ENCODE measurements around the gene TMC8.
"Not testable (repeated sequence)": the region's sequence is repeated elsewhere in the genome, so short reads cannot be mapped to it uniquely, and the experiment has no call there.

Gene TMC8

DNA sequence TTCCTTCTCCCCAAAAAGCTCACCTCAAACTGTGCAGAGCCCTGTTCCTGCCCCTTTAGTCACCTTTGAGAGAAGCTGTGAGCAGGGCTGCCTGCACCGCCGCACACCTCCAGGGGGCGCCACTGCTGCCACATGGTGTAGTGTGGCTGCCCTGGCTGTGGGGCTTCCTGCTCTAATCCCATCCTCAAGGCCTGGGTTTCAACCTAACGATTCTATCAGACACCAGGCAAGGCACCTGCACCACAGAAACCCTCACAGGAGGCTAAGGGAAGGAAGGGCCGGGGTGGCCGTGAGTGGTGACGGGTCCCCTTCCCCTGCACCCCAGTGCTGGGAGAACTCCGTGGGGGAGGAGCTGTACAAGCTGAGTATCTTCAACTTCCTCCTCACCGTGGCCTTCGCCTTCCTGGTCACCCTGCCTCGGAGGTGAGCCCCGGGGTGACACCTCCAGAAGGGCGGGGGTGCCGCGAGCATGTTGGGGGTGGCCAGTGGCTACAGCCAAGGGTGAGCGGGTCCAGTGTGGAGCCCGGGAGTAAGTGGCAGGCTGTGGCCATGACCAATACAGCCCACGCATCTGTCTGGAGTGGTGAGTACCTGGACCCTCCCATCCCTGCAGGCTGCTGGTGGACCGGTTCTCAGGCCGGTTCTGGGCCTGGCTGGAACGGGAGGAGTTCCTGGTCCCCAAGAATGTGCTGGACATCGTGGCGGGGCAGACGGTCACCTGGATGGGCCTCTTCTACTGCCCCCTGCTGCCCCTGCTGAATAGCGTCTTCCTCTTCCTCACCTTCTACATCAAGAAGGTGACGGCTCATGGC is 7.0 kb downstream of the TMC8 start:
- DNase-seq (ENCODE audit: low spot score), result no peak

DNA sequence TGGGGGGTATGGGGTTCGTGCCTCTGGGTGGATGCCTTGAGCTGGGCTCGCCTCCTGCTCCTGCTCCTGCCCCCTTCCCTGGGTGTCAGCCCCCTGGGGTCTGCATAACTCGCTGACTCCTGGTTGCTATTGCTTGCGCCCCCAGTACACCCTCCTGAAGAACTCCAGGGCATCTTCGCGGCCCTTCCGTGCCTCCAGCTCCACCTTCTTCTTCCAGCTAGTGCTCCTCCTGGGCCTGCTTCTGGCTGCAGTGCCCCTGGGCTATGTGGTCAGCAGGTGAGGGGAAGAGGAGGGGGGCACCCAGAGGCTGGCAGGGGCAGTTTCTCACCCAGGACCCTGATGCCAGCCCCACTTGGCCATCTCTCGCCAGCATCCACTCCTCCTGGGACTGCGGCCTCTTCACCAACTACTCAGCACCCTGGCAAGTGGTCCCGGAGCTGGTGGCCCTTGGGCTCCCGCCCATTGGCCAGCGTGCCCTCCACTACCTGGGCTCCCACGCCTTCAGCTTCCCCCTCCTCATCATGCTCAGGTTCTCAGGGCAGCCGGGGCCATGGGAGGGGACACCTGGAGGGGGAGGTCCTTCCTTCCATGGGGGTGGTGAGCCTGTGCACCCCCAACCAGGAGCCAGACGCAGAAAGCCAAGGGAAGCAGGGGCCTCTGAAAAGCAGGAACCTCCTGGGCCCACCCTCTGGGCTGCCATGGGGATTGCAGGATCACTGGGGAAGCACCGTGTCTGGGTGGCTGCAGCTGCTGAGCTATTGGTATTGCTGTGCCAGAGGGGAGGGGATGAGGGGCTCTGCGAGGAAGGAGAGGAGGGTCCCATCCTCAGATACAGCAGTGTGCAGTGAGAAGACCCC is 7.9 kb downstream of the TMC8 start:
- DNase-seq (ENCODE audit: low spot score), result no peak

DNA sequence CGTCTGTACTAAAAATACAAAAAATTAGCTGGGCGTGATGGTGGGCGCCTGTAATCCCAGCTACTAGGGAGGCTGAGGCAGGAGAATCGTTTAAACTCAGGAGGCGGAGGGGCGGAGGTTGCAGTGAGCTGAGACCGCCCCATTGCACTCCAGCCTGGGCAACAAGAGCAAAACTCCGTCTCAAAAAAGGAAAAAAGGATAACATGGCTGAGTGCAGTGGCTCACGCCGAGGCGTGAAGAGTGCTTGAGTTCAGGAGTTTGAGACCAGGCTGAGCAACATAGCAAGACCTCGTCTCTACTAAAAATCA is 9.2 kb downstream of the TMC8 start:
- DNase-seq (ENCODE audit: low spot score), result not testable (repeated sequence)

DNA sequence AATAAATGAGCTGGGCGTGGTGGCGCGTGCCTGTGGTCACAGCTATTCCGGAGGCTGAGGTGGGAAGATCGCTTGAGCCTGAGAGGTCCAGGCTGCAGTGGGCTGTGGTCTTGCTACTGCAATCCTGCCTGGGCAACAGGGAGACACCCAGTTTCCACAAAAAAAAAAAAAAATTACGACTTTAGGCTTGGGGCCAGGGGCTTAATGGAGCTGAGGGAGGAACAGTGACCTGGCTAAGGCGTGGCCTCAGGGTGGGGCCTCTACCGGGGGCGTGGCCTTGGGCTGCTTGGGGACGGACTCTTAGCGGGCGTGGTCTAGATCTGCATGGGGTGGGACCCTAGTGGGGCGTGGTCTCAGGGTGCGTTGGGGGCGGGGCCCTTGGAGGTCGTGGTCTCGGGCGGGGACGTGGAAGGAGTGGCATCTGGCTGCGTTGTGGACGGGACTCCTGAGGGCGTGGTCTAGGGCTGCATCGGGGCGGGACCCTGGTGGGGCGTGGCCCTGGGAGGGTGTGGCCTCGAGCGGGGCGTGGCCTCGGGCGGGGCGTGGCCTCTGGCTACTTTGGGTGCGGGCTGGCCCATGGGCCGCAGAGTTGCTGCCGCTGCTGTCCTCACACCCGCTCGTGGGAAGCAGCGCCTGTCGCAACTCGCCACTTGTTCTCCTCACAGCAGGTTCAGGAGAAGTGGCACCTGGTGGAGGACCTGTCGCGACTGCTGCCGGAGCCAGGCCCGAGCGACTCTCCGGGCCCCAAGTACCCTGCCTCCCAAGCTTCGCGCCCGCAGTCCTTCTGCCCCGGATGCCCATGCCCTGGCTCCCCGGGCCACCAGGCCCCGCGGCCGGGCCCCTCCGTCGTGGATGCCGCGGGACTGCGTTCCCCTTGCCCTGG is 9.8 kb downstream of the TMC8 start:
- DNase-seq (ENCODE audit: low spot score), result peak; percentile 83

DNA sequence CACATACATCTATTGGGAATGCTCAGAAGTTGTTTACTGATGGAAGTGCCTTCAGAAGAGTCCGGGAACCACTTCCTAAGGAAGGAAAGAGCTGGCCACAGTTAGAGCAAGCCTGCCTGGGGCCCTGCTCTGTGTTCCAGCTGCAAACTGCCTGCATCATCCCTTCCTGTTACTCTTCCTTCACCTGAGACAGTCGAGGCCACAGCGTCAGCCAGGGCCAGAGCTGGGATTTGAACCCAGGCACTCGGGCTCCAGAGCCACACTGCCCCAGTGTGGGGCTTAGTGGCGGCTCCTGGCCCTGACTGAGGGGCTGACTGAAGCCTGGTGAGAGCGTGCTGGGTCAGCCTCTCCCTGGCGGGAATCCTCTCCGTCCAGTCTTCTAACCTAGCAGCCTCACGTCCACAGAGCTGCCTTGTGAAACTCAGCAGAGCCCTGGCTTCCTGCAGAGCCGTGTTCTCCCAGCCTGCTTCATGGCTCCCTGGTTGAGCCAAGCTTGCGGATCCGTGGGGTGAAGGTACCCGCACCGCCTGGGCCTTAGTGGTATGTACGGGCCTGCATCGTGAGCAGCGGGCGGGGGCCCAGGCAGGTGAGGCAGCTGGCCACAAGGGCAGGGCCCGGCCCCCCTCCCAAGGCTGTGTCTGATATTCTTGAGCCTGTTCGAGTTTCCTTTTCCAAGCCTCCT is 11.0 kb downstream of the TMC8 start:
- no peak for DNase-seq (ENCODE audit: low spot score)

DNA sequence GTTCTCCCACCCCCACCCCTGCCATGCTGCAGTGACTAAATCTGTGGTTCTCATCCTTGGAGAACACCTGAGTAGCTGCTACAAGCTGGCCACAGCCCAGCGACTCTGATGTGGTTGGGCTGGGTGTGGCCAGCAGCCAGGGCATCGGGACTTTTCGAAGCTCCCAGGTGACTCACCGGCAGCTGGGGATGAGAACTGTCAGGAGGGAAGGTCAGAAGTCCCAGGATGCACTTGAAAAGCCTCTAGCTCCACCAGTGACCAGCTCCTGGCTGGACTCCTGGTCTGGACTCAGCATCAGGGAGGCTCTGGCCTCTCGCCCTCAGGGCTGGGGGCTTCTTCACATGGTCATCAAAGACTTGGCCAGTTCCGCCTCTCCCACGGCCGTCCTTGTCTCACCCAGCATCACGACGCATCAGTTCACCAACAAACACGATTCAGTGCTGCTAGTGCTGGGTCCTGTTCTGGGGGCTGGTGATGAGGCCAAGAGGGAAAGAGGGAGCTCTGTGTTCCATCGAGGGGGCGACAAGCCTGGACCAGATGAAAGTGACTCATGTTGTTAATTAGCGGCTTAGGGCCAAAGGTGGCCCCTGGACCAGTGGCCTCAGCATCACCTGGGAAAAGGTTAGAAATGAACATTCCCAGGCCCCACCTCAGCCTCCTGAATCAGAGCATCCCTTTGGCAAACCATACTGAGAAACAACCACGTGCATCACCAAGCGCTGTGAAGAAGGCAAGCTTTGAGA is 11.7 kb downstream of the TMC8 start:
- DNase-seq (ENCODE audit: low spot score), result peak; percentile 99

DNA sequence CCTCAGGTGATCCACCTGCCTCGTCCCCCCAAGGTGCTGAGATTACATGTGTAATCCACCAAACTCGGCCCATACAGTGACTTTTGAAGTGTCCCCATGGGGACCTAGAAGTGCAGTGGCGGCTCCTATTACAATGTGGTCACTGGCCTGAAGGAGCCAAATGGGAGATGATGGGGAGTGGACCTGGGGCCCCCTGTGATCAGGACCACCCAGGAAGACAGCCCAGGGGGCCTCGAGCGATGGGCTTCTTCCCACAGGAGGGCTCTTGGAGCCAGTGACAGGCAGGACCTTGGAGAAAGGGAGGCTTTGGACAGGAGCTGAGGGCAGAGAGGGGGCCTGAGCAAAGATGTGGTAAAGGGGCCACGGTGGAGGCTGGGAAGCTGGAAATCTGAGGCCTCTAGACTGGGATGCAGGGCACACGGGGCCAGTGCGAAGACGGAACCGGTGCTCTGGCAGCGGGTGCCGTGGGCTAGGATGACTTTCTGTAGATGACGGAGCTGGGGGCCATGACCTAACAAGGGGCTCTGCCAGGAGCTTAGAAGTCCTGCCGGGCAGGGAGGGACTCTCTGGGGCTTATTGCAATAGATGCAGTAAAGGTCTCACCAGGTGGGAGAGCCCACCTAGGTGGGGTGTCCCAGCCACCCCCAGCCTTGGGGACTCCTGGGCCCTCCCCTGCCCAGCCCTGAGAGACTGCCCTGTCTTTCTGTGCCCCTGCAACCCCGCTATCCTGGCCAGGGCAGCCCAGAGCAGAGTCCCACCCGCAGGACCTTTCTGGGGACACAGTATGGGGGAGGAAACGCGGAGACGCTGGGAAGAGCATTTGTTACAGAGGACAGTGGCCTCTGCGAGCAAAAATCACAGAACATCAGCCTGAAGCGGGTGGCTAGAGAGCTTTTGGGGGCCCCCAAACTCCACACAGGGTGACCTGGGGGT is 12.9 kb downstream of the TMC8 start:
- no peak for DNase-seq (ENCODE audit: low spot score)

DNA sequence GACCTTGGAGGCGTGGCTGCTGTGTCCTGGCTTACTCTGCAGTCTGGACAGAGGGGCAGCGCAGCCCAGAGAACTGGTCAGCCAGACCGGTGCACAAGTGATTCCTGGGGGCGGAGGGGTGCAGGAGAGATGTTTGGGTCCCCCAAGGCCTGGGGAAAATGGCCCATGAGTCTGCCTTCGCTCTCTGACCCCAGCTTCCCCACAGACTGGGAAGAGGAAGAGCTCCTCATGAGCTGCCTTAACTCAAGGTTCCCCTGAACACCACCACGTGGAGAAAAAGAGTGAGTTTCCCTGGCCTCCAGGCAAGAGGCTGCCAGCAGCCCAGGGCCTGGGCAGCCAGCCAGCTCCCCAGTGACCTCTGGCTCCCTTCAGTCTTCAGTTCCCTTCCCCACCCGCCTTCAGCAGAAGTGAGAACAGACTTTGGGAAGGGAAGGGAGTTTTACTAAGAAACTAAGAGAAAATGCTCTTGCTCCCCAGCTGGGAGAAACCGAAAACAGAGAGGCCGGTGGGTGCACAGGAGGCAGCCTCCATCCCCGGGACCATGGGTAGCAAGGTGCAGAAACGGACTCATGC is 13.7 kb downstream of the TMC8 start:
- peak; percentile 78 for DNase-seq (ENCODE audit: low spot score)

DNA sequence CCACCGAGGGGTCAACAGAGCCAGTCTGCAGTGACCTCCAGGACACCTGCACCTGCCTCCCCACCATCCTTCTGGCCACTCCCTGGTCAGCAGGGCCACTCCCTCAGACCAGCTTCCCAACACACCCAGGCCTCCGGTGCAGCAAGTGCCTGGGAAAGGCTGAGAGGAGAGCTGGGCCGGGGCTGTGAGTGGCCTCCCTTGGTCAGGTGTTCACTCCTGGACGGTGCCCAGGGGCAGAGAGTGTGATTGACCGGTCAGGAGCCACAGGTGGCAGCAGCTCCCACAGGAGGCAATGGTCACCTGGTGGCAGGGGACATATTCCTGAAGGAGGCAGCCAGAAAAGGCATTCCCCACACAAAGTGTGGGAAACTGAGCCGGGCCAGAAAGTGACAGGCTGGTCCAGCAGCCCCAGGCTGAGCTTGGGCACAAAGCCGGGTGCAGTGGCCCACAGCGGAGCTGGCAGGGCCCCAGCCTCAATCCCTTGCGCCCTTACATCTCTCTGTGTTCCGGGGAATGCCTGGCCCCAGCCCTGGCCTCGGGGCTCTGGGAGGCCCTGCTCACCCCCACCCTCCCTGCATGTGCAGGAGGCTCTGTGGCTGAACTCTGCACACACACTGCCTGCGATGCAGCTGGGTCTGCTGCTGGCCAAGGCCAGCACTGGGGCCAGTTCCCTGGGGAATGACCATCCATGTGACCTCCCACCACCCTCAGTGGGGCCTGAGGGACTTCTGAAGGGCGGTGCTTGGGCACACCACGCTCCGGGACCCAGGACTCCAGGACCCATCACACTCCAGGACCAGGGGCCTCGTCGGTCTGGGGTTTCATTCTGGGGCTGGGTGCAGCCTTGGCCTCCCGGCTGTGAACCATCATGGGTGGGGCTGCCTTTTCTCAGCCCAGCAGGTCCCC is 14.4 kb downstream of the TMC8 start:
- peak; percentile 48 for DNase-seq (ENCODE audit: low spot score)

DNA sequence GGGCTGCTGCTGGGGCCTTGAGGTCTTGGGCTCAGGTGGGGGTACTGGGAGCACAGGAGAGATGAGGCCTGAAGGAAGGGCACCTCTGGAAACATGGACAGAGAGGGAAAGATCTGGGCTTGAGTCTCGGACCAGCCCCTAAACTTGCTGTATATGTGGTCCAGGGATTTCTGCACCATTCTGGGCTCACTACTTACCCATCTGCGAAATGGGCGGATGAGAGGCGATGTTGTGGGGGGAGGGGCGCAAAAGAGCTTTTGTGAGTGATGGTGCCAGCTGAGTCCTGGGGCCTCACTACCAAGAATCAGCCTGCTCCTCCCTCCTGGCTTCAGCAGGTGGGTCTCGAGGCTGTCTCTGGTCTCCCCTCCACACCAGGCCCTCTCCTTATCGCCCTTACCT is 15.9 kb downstream of the TMC8 start:
- DNase-seq (ENCODE audit: low spot score), result no peak

DNA sequence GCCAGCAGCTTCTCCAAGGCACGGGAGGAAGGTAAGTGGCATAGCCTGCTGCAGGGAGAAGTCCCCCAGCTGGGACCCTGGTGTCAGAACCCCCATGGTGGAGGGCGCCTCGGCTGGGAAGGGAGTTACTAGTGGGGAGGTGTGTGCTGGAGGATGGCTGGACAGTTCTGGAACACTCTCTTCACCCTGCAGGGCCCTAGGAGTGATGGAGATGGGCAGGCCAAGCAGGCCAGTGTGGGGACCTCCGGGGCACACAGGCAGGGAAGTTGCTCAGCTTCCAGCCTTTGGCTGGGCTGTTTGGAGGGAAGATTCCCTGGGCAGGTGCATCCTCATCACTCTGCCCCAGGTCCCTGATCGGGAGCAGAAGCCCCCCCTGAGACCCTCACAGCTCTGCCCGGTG is 16.3 kb downstream of the TMC8 start:
- DNase-seq (ENCODE audit: low spot score), result no peak

DNA sequence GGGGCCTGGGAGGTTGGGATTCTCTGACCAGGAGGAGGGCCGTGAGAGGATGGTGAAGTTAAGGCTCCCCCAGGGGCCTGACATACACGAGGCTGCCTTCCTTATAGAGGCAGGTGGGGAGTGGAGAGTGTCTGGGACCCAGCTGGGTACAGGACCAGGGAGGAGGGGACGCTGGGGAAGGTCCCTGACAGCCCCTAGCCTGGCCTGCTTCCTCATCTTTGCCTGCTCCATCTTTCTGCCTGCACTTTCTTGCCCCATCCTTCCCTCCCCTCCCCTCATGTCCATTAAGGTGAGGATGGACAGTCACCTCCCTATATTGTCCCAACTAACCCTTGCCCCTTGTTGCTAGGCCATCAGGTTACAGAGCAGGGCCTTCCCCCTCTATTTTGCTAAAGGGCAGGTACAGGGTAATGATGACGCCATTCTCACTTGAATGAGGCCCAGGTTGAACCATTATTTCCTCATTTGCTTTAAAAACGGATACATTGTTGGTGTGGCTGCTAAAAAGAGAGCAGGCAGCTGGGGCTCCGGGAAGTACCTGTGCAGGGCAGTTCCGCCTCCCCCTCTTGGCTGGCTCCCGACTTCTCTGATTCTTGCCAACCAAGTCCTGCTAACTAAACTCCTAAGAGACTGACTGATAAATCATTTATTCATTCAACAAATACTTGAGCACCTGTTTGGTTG is 16.9 kb downstream of the TMC8 start:
- no peak for DNase-seq (ENCODE audit: low spot score)

DNA sequence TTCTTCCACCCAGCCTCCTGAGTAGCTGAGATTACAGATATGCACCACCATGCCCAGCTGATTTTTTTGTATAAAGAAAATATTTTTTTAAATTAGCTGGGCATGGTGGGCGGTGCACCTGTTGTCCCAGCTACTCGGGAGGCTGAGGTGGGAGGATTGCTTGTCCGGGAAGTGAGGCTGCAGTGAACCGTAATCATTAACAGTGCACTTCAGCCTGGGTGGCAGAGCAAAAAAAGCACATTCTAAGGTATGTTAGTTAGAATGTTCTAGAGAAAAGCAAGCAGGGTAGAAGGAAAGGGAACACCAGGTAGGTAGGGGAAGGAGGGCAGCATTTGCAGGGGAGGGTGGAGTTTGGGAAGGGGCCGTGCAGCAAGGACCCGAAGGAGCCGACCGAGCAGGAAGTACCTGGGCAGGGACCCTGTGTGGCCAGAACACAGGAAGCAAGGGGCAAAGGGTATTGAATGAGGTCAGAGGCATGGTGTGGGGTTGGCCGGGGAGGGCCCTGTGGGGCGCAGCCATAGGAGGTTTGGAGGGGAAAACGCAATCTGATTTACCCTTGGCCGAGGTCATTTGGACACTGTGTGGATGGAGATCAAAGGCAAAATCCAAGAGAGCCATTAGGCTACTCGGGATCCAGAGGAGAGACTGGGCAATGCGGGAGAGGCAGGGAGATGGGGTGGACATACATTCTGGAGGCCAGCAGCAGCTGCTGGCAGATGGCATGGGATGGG is 17.9 kb downstream of the TMC8 start:
- DNase-seq (ENCODE audit: low spot score), result no peak

DNA sequence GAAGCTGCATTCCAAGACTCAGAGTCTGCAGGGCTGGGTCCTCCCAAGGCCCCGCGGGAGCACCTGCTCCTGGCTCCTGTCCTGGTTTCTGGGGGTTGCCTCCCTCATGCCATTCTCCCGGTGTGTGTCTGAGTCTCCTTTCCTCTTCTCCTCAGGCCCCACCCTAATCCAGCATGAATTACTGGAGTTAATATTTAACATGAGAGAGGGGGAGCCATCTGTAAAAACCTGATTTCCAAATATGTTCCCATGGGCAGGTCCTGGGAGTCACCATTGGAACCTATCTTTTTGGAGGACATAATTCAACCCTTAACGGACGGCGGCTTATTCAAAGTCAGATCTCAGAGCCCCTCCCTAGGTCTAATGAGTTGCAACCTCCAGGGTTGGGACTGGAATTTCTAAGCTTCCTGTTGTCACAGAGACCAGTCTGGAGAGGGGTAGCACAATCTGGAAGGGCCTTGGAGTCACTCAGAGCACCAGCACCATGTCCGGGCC is 21.0 kb downstream of the TMC8 start:
- DNase-seq (ENCODE audit: low spot score), result peak; percentile 86

DNA sequence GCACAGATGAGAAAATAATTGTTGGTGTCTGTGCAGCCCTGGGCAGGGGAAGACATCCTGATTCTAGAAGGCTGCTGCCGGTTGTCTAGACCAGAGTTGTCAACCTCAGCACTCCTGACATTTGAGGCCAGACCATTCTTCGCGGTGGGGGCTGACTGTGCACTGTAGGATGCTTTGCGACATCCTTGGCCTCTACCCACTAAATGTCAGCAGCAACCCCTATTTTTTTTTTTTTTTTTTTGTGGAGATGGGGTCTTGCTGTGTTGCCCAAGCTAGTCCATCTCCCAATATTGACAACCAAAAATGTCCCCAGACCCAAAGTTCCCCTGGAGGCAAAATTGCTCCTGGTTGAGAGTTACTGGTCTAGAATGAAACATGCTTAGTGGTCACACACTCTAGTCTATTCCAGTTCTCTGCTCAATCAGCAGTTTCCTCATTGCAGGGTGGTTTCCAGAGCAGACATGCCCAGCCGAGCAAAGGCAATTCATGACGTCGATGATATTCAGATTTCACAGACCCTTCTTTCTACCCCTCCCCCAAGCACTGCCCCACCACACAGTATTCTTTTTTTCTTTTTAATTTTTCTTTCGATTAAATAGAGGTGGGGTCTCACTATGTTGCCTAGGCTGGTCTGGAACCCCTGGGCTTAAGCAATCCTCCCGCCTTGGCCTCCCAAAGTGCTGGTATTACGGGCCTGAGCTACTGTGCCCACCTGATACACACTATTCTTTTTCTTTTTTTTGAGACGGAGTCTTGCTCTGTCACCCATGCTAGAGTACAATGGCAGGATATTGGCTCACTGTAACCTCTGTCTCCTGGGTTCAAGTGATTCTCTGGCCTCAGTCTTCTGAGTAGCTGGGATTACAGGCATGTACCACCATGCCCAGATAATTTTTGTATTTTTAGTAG is 24.6 kb downstream of the TMC8 start:
- peak; percentile 54 for DNase-seq (ENCODE audit: low spot score)

DNA sequence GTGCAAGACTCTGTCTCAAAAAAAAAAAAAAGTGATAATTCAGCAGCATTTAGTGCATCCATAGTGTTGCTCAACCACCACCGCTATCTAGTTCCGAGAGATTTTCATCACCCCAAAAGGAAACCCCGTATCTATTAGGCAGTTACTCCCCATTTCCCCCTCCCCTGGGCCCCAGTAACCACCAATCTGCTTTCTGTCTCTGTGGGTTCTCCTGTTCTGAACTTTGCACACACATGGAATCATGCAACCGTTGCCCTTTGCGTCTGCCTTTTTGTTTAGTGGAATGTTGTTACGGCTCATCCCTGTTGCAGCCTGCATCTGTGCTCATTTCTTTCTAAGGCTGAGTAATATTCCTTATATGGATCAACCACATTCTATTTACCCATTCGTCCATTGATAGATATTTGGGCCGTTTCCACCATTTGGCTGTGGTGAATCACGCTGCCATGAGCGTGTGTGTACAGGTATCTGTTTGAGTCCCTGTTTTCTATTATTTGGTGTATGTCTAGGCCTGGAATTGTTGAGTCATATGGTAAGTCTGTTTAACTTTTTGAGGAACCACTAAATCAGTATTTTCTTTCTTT is 29.1 kb downstream of the TMC8 start:
- peak; percentile 65 for DNase-seq (ENCODE audit: low spot score)
